ENCODE data around the gene CPXM2.

Gene CPXM2

GRCh38 chr10:123868038-123869019, 23.3 kb downstream of the CPXM2 start:
- no peak for DNase-seq

- DNase-seq, result no peak
These were observed 25.7 kb downstream of the CPXM2 start for GRCh38 chr10:123865880-123866279.

- DNase-seq, result no peak
These were observed 26.3 kb downstream of the CPXM2 start for GRCh38 chr10:123865350-123865749.

- DNase-seq, result no peak
These were observed 26.7 kb downstream of the CPXM2 start for GRCh38 chr10:123864923-123865322.

- no peak for DNase-seq
These were observed 27.7 kb downstream of the CPXM2 start for GRCh38 chr10:123863721-123864482.

GRCh38 chr10:123863183-123863575, 28.4 kb downstream of the CPXM2 start:
- DNase-seq, result no peak

- DNase-seq, result no peak
These were observed 29.0 kb downstream of the CPXM2 start for GRCh38 chr10:123862421-123863182.

GRCh38 chr10:123860856-123861255, 30.8 kb downstream of the CPXM2 start:
- DNase-seq, result no peak

- no peak for DNase-seq
These were observed 31.4 kb downstream of the CPXM2 start for GRCh38 chr10:123860209-123860608.

GRCh38 chr10:123859653-123860050, 32.0 kb downstream of the CPXM2 start:
- no peak for DNase-seq

- DNase-seq, result no peak
These were observed 32.5 kb downstream of the CPXM2 start for GRCh38 chr10:123858907-123859652.

GRCh38 chr10:123858077-123858681, 33.4 kb downstream of the CPXM2 start:
- no peak for DNase-seq

- no peak for DNase-seq
These were observed 34.0 kb downstream of the CPXM2 start for GRCh38 chr10:123857616-123858015.

GRCh38 chr10:123855008-123855684, 36.5 kb downstream of the CPXM2 start:
- DNase-seq, result no peak

- no peak for DNase-seq
These were observed 37.1 kb downstream of the CPXM2 start for GRCh38 chr10:123854498-123854897.

GRCh38 chr10:123854003-123854402, 37.6 kb downstream of the CPXM2 start:
- no peak for DNase-seq

- no peak for DNase-seq
These were observed 39.1 kb downstream of the CPXM2 start for GRCh38 chr10:123852411-123852951.

- DNase-seq, result no peak
These were observed 42.8 kb downstream of the CPXM2 start for GRCh38 chr10:123848564-123849457.

- no peak for DNase-seq
These were observed 43.7 kb downstream of the CPXM2 start for GRCh38 chr10:123847686-123848432.

All from activated CD4-positive, alpha-beta T cell treated with anti-CD3 and anti-CD28 coated beads for 1 hour (primary cell).